ENCODE measurements around the gene ARL5C.

ARL5C gene

DNA sequence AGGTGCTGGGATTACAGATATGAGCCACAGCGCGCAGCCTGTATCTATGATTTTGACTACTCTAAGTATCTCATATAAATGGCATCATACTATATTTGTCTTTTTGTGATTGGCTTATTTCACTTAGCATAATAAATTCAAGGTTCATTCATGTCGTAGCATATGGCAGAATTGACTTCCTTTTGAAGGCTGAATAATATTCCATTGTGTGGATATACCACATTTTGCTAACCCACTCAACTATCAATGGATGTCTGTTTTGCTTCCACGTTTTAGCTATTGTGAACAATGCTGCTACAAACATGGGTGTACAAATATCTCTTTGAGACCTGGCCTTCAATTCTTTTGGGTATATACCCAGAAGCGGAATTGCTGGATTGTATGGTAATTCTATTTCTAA lies 24.7 kb downstream of the ARL5C start:
- no peak for DNase-seq (ENCODE audit: low spot score)
- POLR2A ChIA-PET (ENCODE audit: low non-redundant PET), result no interaction called here
- TF ChIP-seq, protein P1, sequence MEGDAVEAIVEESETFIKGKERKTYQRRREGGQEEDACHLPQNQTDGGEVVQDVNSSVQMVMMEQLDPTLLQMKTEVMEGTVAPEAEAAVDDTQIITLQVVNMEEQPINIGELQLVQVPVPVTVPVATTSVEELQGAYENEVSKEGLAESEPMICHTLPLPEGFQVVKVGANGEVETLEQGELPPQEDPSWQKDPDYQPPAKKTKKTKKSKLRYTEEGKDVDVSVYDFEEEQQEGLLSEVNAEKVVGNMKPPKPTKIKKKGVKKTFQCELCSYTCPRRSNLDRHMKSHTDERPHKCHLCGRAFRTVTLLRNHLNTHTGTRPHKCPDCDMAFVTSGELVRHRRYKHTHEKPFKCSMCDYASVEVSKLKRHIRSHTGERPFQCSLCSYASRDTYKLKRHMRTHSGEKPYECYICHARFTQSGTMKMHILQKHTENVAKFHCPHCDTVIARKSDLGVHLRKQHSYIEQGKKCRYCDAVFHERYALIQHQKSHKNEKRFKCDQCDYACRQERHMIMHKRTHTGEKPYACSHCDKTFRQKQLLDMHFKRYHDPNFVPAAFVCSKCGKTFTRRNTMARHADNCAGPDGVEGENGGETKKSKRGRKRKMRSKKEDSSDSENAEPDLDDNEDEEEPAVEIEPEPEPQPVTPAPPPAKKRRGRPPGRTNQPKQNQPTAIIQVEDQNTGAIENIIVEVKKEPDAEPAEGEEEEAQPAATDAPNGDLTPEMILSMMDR (conservative IDR thresholded peaks at IDR 0.05; ENCODE audit: low read depth), result no peak
- no peak overlapping the region for H3K27ac ChIP-seq
- CTCF ChIA-PET, result no interaction called here

DNA sequence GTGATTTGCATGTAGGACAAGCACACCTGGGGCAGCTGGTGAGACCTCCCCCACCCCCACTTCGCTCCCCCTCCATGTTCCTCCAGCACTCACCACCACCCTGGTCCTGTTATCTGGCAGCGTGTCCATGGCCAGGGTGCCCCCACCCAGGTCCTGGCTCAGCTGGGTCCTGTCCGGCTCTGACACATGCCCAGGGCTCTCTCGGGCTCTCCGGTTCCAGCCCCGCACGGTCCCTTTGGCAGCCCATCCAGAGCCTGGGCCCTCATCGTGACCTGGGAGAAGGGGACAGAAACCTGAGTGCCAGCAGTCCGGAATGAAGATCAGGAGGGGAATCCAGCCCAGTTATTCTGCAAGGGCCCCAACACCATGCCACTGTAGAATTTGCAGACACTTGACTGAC lies 26.4 kb downstream of the ARL5C start:
- CTCF ChIA-PET, result interaction anchor here (0.6 to 1.7 kb wide), 2 partner anchors 112 to 157 kb away, joined by 3 to 4 read pairs; no protein-coding TSS in a partner anchor
- DNase-seq (ENCODE audit: low spot score), result no peak
- peak overlapping the region; percentile 73 for H3K27ac ChIP-seq
- POLR2A ChIA-PET (ENCODE audit: low non-redundant PET), result no interaction called here
- TF ChIP-seq, protein P1 (conservative IDR thresholded peaks at IDR 0.05; ENCODE audit: low read depth), result no peak

DNA sequence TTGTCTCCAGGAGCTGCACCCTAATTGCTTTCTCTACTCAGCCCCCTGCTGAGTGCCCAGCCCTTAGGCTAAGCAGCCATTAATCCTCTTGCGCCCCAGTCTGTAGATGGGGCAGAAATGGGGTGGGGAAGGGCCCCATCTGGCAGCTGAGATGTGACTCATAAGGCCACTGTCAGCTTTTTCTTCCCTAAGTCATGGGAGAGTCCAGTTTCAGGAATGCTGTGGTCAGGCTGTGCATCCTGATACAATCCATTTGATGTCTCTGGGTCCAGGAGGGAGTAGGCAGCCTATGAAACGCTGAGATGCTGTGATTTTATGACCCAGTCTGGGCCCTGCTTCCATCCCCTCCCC lies 26.8 kb downstream of the ARL5C start:
- peak overlapping the region; percentile 73 for H3K27ac ChIP-seq
- CTCF ChIA-PET, result interaction anchor here (0.6 to 1.7 kb wide), 2 partner anchors 113 to 156 kb away, joined by 3 to 4 read pairs; no protein-coding TSS in a partner anchor
- TF ChIP-seq, protein P1 (conservative IDR thresholded peaks at IDR 0.05; ENCODE audit: low read depth), result no peak
- DNase-seq (ENCODE audit: low spot score), result peak; percentile 80
- POLR2A ChIA-PET (ENCODE audit: low non-redundant PET), result no interaction called here

DNA sequence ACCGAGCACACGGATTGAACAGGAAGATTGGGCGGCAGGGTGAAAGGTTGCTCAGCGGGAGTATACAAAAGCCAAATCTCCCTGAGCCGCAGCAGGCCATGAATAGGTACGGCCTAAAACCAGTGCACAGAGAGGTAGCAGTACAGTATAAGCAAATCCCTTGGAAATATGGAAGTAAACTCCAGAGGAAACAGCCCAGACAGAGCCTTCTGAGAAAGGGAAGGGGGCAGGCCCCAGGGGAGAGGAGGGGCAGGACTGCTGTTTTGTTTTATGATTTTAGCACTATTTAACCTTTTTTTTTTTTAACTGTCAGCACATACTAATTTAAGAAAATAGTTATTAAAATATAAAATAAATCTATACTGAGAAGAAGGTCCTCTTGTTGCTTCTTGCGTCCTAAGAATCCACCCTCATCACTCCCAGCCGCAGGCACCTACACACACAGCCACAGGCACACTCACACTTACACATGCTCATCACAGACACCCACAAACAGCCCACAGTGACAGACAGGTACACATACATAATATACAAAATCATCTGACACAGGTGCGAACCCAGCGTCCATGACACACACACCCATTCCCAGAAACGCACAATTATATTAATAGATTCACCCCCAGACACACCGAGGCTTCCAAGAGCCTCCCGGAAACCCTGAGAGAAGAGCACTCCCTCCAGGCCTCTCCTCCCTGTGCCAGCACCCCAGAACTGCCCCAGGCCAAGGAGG lies 27.4 kb downstream of the ARL5C start:
- TF ChIP-seq, protein P1 (conservative IDR thresholded peaks at IDR 0.05; ENCODE audit: low read depth), result no peak
- CTCF ChIA-PET, result interaction anchor here (0.6 to 1.7 kb wide), 4 partner anchors 113 to 462 kb away, joined by 3 to 4 read pairs (median 3); no protein-coding TSS in a partner anchor
- H3K27ac ChIP-seq, result peak overlapping the region; percentile 73
- peak; percentile 17 for DNase-seq (ENCODE audit: low spot score)
- POLR2A ChIA-PET (ENCODE audit: low non-redundant PET), result no interaction called here

DNA sequence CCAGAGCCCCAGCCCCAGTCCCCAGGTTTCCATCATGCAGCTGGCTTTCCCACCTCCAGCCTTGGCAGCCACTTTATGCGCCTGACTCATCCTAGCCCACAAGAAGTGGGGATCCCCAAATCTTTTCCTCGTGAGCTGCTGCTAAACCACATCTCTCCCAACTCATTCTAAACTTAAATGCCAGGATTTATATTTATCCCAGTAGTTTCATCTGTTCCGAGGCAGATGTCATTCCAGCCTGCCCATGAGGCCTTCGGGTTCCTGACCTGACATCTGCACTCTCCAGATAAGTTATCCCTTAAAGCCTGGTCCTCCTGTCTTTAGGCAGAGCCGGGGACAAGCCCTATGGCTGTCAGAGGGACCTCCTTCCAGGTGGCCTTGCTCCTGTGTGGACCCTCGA lies 31.1 kb downstream of the ARL5C start:
- ChIA-PET CTCF (interaction anchor here (0.6 to 0.7 kb wide), 2 partner anchors 65 to 149 kb away, joined by 3 to 5 read pairs; partner anchors contain the start of gene RPL19), POLR2A (ENCODE audit: low non-redundant PET) (no interaction called here)
- H3K27ac ChIP-seq, result no peak overlapping the region
- TF ChIP-seq, protein P1 (conservative IDR thresholded peaks at IDR 0.05; ENCODE audit: low read depth), result no peak
- DNase-seq (ENCODE audit: low spot score), result no peak

DNA sequence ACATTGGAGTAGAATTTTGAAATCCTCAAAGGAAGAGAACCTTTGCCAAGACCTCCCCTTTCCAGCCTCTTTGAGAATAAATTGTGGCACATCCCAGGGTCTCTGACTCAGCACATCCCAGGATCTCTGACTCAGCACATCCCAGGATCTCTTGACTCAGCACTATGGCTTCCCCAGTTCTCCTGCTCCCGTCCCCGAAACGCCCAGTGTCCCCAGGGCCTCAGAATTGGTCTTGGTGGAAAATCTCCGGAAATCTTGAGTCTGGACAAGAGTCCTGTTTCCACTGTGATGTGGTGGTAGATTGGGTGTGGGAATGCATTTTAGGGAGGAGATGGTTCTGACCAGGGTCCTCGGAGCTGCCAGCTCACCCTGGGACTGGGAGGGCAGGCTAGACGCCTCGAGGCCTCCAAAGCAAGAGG lies 33.8 kb downstream of the ARL5C start:
- TF ChIP-seq, protein P1 (conservative IDR thresholded peaks at IDR 0.05; ENCODE audit: low read depth), result no peak
- ChIA-PET POLR2A (ENCODE audit: low non-redundant PET) (no interaction called here), CTCF (no interaction called here)
- DNase-seq (ENCODE audit: low spot score), result peak; percentile 28
- H3K27ac ChIP-seq, result no peak overlapping the region

Measured in RWPE1 (cell line).